Suppressor macrophage (primary cell): ENCODE results near the gene MIA2.

Experiments used
- DNase-seq, 4 experiments: peaks; one replicate each; pipeline ENCODE4 v3.0.0-alpha.2; 2020 to 2022

MIA2 gene

GRCh38 chr14:39395555-39396254 lies 162.0 kb downstream of the MIA2 start:
- DNase-seq = no peak

DNA sequence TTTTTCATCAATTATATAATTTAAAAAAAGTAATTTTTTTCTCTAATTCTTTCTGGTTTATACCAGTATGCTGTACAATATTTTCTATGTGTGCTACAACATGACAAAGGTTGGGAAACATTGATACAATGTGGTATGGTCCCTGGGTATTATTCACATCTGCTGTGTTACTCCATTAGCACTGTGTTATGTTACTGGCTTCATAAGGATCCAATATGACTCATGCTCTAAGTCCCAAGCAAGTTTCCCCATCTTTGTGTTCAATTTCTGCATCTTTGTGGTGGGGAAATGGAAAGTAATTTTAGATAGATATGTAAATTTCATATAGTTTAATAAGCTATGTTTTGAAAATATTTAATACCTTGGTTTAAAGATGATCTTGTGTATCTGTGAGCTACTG lies 162.7 kb downstream of the MIA2 start:
- DNase-seq = peak in 1 of 4 experiments; percentile 5

- no peak for DNase-seq
These were observed 164.7 kb downstream of the MIA2 start for GRCh38 chr14:39398382-39398781.

DNA sequence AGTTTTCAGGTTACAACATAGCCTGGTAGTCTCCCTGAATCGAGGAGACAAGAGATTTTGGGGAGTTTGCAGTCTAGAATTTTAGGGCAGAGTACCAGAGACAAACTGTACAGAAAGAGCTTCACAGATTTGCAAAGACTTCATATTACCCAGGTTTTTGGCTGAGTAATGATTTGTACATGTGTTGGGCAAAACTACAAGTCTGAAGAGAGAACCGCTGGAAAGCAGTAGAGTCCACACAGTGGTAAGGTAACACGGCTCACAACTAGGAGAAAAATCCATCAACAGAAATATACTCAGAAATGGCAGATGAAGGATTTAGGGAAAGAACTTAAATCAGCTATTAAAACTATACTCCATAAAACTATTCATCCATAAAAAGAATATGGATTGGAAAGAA lies 172.8 kb downstream of the MIA2 start:
- no peak for DNase-seq

DNA sequence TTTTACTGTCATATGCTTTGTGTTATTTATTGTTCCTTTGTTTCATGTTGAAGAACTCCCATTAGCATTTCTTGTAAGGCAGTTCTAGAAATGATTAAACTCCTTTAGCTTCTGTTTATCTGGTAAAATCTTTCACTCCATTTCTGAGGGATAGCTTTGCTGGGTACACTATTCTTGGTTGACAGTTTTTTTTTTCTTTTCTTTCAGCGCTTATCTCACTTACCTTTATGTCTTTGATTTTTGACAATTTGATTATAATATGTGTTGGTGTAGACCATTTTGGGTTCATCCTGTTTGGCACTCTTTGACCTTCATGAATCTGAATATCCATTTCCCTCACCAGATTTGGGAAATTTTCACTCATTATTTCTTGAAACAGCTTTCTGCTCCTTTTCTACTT lies 182.4 kb downstream of the MIA2 start:
- no peak for DNase-seq

GRCh38 chr14:39417014-39417413 lies 183.3 kb downstream of the MIA2 start:
- no peak for DNase-seq

DNA sequence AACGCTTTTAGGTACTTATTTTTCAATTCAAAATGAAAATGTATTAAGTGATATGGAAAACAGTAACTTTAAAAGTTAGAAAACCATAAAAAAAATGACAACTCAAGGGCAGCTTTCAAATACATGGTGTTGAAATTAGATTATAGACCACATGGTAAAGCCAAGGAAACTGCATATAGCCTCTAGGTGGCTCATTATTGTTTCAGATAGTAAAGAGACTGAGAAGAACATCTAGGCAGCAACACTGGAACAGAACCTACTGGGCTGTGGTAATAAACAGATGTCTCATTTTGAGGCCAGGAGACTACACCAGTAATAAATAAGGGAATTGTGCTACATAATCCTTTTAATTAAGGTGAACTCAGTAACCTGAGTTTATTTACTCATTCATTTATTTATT lies 185.6 kb downstream of the MIA2 start:
- no peak for DNase-seq

- peak in 2 of 4 experiments; percentile 2 to 3 for DNase-seq
These were observed 188.5 kb downstream of the MIA2 start for GRCh38 chr14:39422243-39422642.

GRCh38 chr14:39423793-39424192 lies 190.1 kb downstream of the MIA2 start:
- no peak for DNase-seq

- DNase-seq = no peak
These were observed 192.2 kb downstream of the MIA2 start for GRCh38 chr14:39425947-39426346.

GRCh38 chr14:39426605-39427004 lies 192.9 kb downstream of the MIA2 start:
- DNase-seq = peak in 3 of 4 experiments; percentile 18 to 31 (median 25)

- DNase-seq = no peak
These were observed 194.4 kb downstream of the MIA2 start for GRCh38 chr14:39428118-39428517.

- peak; percentile 25 to 57 (median 47) for DNase-seq
These were observed 197.2 kb downstream of the MIA2 start for GRCh38 chr14:39430762-39431415.

DNA sequence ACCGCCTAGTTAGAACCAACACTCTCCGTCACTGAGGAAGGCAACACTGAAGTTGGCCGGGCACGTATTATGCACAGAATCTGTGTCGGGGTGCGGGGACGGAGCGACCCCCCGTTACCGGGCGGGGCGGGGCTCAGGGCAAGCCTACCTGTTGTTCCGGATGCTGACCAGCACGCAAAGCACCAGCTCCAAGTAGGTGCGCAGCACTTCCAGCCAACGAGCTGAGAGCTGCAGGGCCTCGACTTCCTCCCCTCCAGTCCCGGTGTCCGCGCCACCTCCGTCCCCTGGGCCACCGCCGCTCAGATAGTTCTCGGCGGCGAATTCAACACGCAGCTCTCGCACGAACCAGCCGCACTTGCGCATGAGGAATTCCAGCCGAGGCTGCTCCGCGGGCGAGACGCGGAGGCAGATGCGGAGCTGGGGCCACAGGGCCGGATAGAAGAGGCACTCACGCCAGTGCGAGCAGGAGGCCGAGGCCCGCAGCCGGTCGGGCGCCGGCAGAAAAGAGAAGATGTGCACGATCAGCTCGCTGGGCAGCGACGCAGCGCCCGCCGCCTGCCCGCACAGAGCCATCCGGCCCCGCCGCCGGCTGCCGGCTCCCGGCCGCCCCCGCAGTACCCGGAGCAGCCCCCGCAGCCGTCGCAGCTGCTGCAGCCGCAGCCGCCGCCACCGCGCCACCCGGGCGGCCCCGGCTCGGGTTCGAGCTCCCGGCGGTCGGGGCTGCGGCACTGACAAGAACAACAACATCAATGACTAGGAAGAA lies 197.9 kb downstream of the MIA2 start:
- peak; percentile 41 to 66 (median 55) for DNase-seq

DNA sequence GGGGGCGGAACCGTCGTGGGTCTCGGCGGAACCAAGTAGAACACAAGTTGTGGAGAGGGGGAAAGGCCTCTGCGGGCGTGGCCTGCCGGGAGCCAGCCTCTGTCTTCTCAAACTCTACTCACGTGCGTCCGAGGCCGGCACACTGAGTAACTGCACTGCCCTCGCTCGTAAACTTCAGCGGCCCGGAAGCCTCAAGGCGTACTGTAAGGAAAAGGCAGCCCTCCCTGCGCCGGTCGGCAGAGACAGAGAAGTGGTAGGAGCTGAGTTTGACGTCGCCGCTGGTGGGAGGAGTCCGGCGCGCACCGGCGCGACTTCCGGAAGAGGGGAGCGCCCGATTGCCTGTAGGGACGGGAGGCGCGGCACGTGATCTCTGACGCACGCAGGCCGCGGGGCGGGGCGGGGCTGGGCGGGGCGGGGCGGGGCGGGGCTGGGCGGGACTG lies 198.5 kb downstream of the MIA2 start, which contains the start of gene FBXO33:
Gene FBXO33, minus strand, starts transcription at position 255 of the 440 bp plus-strand sequence. CDS start 271 bp downstream, outside the sequence.
- peak; percentile 97 to 98 (median 98) for DNase-seq

DNA sequence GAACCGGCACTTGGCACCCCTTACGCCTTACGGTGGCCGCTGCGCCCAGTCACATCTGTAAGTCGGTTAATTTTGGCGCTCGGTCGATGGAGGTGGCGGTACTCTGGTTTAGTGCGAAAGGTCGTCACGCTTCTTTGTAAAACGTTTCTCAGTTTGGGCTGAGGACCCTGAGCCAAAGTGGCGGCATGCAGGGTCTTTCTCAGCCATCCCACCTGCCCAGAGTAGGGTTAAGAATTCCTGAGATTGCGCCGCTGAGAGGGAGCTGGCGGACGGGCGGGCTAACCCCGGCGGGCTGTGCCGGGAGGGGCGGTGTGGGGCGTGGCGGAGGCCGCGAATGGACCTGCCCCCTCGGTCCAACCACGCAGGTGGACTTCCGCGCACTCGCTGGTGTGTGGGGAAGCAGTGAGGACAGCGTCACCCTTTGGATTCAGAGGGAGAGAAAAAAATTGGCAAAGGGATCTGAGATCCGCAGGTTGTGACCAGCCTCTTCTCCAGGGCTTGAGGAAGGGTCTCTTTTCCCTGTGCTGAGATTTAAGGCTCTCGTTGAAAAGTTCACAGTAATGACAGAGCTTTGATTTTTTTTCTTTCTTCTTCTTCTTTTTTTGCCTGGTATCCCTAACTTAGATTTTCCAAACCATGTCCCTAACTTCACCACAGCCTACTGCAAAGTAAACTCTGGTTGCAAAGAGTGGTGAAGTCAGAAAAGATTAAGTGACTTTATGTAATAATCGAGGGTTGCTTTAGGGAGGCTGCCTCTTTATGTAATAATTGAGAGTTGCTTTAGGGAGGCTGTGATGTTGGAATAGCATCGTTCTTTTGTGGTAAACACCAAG lies 199.1 kb downstream of the MIA2 start:
- peak; percentile 90 to 95 (median 92) for DNase-seq

DNA sequence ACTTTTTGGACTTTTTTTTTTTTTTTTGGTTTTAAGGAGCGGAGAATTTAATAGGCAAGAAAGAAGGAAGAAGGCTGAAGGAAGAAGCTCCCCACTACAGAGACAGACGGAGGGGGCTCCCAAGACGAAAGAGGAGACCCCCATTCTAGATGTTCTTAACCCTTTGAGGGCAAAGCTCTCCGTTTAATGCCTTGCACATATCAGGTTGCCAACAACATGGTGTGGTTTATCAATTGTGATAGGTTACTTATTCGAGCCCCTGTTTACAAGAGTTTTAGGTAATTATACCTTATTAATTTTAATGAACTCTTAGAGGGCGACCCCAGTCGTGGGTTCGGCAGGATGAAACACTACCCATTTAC lies 199.7 kb downstream of the MIA2 start:
- DNase-seq = peak in 1 of 4 experiments; percentile 5

- peak in 1 of 4 experiments; percentile 32 for DNase-seq
These were observed 200.7 kb downstream of the MIA2 start for GRCh38 chr14:39434401-39434800.

GRCh38 chr14:39435241-39435640 lies 201.5 kb downstream of the MIA2 start:
- no peak for DNase-seq
